Vagina (tissue), 2 donors: ENCODE results near the gene ZNF473. TPM values are rescaled to one million over a fixed set of nuclear protein-coding genes. Genes with fewer than 3 reads are reported as not detected.

Experiments
- DNase-seq, 2 donors: peaks; one replicate each; pipeline ENCODE4 v3.0.0-alpha.2; 2017; ENCODE audit errors: extremely low spot score in 2 of 2
- H3K27ac ChIP-seq: fragments of 200-600 bp; sonication (generic); one replicate; pipeline ENCODE4 v1.5.1; 2019
- H3K27me3 ChIP-seq: fragments of 200-600 bp; sonication (generic); one replicate; pipeline ENCODE4 v1.5.1; 2019
- H3K36me3 ChIP-seq, 2 donors: fragments of 200-600 bp; sonication (generic); one replicate each; pipeline ENCODE4 v1.5.1; 2017 to 2019
- H3K4me1 ChIP-seq: fragments of 200-600 bp; sonication (generic); one replicate; pipeline ENCODE4 v1.5.1; 2019
- H3K4me3 ChIP-seq, 2 donors: fragments of 200-600 bp; sonication (generic); 1 replicate in 1 of 2; 2 replicates in 1 of 2; pipeline ENCODE4 v1.5.1; 2016 to 2019
- H3K9me3 ChIP-seq: fragments of 200-600 bp; sonication (generic); one replicate; pipeline ENCODE4 v1.5.1; 2019
- POLR2A ChIP-seq, 2 donors: fragments of 450-650 bp; IDR thresholded peaks; one replicate each; pipeline ENCODE4 v1.6.1; 2017; ENCODE audit warnings: antibody characterized with exemption in 2 of 2, mild to moderate bottlenecking in 2 of 2, moderate library complexity in 2 of 2
- POLR2AphosphoS5 ChIP-seq, 2 donors: sonication (generic); formaldehyde crosslinking; IDR thresholded peaks; one replicate each; pipeline ENCODE4 v1.9.0; 2017; ENCODE audit warnings: antibody characterized with exemption in 2 of 2, mild to moderate bottlenecking in 2 of 2, low read depth in 1 of 2; ENCODE audit not compliant: insufficient read depth in 1 of 2
- intact Hi-C: fragments of 100-400 bp; cut with DNase I; formaldehyde crosslinking; loops from one replicate; pipeline ENCODE4 v1.15.1; 2023
- total RNA-seq: library from RNA; depleted of rRNA; stranded (reverse); fragments of >200 nt; gene quantifications from one replicate; pipeline ENCODE4 v1.2.3, GENCODE V29; 2016
- TF ChIP-seq, protein P1 (sequence below), 3 experiments: fragments of 450-650 bp in 2 of 3; fragments of 200-600 bp in 1 of 3; sonication (generic) in 1 of 3; IDR thresholded peaks; one replicate each; pipeline ENCODE4 v1.5.1; 2017 to 2019; ENCODE audit warnings: antibody characterized with exemption in 3 of 3, mild to moderate bottlenecking in 2 of 3, moderate library complexity in 2 of 3

The ZNF473 gene
- total RNA-seq, 1 donor from 2014 or later: 11.5 TPM

DNA sequence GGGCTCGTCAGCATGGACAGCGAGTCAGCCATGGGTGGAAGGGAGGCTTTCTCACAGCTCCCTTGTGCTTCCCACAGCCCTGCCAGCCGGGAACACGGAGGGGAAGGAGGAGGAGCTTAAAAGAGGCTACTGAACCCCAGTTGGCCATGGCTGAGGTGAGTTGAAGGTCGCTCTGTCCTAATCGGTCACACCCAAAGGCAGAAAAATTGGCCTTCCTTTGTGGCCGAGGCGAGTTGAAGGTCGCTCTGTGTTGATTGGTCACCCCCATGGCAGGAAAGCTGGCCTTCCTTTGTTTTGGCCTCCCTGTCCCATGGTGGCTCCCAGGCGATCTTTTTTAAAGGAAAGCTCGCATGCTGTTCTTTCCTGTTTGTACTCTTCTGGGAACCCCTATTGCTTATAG, 5.1 kb downstream of the ZNF473 start:
- no peak for DNase-seq
- Histone ChIP-seq H3K36me3 (peaks cover 0 to 39% of the 10 kb centered on the region in 2 donors), H3K4me1 (peaks cover 15% of the 10 kb centered on the region), H3K4me3 (no peak overlapping the region), H3K27me3 (no peaks in the 10 kb centered on the region), H3K9me3 (no peaks in the 10 kb centered on the region), H3K27ac (no peak overlapping the region)
- TF ChIP-seq POLR2A (IDR thresholded peaks at IDR 0.05) (no peak), POLR2AphosphoS5 (IDR thresholded peaks at IDR 0.05; ENCODE audit: insufficient read depth in 1 of 2, low read depth in 1 of 2) (no peak)
- TF ChIP-seq, protein P1, sequence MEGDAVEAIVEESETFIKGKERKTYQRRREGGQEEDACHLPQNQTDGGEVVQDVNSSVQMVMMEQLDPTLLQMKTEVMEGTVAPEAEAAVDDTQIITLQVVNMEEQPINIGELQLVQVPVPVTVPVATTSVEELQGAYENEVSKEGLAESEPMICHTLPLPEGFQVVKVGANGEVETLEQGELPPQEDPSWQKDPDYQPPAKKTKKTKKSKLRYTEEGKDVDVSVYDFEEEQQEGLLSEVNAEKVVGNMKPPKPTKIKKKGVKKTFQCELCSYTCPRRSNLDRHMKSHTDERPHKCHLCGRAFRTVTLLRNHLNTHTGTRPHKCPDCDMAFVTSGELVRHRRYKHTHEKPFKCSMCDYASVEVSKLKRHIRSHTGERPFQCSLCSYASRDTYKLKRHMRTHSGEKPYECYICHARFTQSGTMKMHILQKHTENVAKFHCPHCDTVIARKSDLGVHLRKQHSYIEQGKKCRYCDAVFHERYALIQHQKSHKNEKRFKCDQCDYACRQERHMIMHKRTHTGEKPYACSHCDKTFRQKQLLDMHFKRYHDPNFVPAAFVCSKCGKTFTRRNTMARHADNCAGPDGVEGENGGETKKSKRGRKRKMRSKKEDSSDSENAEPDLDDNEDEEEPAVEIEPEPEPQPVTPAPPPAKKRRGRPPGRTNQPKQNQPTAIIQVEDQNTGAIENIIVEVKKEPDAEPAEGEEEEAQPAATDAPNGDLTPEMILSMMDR (IDR thresholded peaks at IDR 0.05): no peak
- intact Hi-C loops: no loop called here

- H3K4me1 ChIP-seq: no peaks in the 10 kb centered on the region
- no peaks in the 10 kb centered on the region for H3K9me3 ChIP-seq
- TF ChIP-seq POLR2A (IDR thresholded peaks at IDR 0.05) (no peak), POLR2AphosphoS5 (IDR thresholded peaks at IDR 0.05; ENCODE audit: insufficient read depth in 1 of 2, low read depth in 1 of 2) (no peak)
- TF ChIP-seq, protein P1 (IDR thresholded peaks at IDR 0.05): no peak
- no peak for DNase-seq
- no peak overlapping the region for H3K4me3 ChIP-seq
- intact Hi-C loops: no loop called here
- H3K27me3 ChIP-seq: no peaks in the 10 kb centered on the region
- peaks cover 3 to 72% of the 10 kb centered on the region in 2 donors for H3K36me3 ChIP-seq
- no peak overlapping the region for H3K27ac ChIP-seq
Measured at GRCh38 chr19:50036908-50037307, 11.1 kb downstream of the ZNF473 start.

- peaks cover 11% of the 10 kb centered on the region for H3K9me3 ChIP-seq
- no peak overlapping the region for H3K4me3 ChIP-seq
- peaks cover 9 to 76% of the 10 kb centered on the region in 2 donors for H3K36me3 ChIP-seq
- no peak for DNase-seq
- intact Hi-C loops: no loop called here
- no peaks in the 10 kb centered on the region for H3K4me1 ChIP-seq
- H3K27me3 ChIP-seq: no peaks in the 10 kb centered on the region
- no peak for TF ChIP-seq POLR2AphosphoS5 (IDR thresholded peaks at IDR 0.05; ENCODE audit: insufficient read depth in 1 of 2, low read depth in 1 of 2)
- TF ChIP-seq, protein P1 (IDR thresholded peaks at IDR 0.05): no peak
- no peak for TF ChIP-seq POLR2A (IDR thresholded peaks at IDR 0.05)
- no peak overlapping the region for H3K27ac ChIP-seq
Measured at GRCh38 chr19:50039968-50040367, 14.2 kb downstream of the ZNF473 start.

GRCh38 chr19:50040967-50041366, 15.2 kb downstream of the ZNF473 start:
- Histone ChIP-seq H3K27me3 (no peaks in the 10 kb centered on the region), H3K9me3 (peaks cover 21% of the 10 kb centered on the region), H3K4me1 (no peaks in the 10 kb centered on the region), H3K4me3 (no peak overlapping the region), H3K27ac (no peak overlapping the region), H3K36me3 (peaks cover 9 to 83% of the 10 kb centered on the region in 2 donors)
- TF ChIP-seq POLR2AphosphoS5 (IDR thresholded peaks at IDR 0.05; ENCODE audit: insufficient read depth in 1 of 2, low read depth in 1 of 2) (no peak), POLR2A (IDR thresholded peaks at IDR 0.05) (no peak)
- TF ChIP-seq, protein P1 (IDR thresholded peaks at IDR 0.05): no peak
- DNase-seq: no peak
- intact Hi-C loops: no loop called here

GRCh38 chr19:50042363-50043024, 16.7 kb downstream of the ZNF473 start:
- TF ChIP-seq POLR2AphosphoS5 (IDR thresholded peaks at IDR 0.05; ENCODE audit: insufficient read depth in 1 of 2, low read depth in 1 of 2) (no peak), POLR2A (IDR thresholded peaks at IDR 0.05) (no peak)
- TF ChIP-seq, protein P1 (IDR thresholded peaks at IDR 0.05): no peak
- intact Hi-C loops: no loop called here
- DNase-seq: no peak
- Histone ChIP-seq H3K4me3 (no peak overlapping the region), H3K27me3 (no peaks in the 10 kb centered on the region), H3K4me1 (no peaks in the 10 kb centered on the region), H3K9me3 (peaks cover 31% of the 10 kb centered on the region), H3K36me3 (peaks cover 9 to 85% of the 10 kb centered on the region in 2 donors), H3K27ac (no peak overlapping the region)
